ENCODE data around the gene DYRK1B.

DYRK1B gene

DNA sequence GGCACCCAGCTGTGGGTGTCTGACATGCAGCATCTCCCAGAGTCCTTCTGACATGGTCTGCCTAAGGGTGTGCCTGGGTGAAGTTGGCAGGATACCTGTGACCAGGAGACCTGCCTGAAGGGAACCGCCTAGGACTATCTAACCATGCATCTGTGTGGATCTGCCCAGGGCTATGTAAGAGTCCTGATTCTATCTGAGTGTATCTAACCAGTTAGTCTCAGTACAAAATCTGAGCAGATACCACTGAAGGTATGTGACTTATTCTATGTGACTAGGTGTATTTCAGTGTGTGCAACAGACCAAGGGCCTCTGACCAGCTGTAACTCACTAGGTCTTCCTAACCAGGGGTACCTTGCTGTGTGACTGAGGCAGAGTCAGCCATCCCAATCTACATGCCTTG lies 40.4 kb upstream of the DYRK1B start:
- in situ Hi-C loops (cut with HindIII; ENCODE audit: low sequenced_read_pairs): no loop called here
- DNase-seq (ENCODE audit: low read depth): no peak
- no peak for TF ChIP-seq CTCF (IDR thresholded peaks at IDR 0.05; ENCODE audit: low read depth, low read length, missing control alignments)
- H3K4me3 ChIP-seq (ENCODE audit: low read depth, low read length): no peak overlapping the region

GRCh38 chr19:39873385-39873784 lies 39.4 kb upstream of the DYRK1B start:
- H3K4me3 ChIP-seq (ENCODE audit: low read depth, low read length): no peak overlapping the region
- no peak for DNase-seq (ENCODE audit: low read depth)
- no peak for TF ChIP-seq CTCF (IDR thresholded peaks at IDR 0.05; ENCODE audit: low read depth, low read length, missing control alignments)
- in situ Hi-C loops (cut with HindIII; ENCODE audit: low sequenced_read_pairs): no loop called here

- no peak for DNase-seq (ENCODE audit: low read depth)
- H3K4me3 ChIP-seq (ENCODE audit: low read depth, low read length): no peak overlapping the region
- TF ChIP-seq CTCF (IDR thresholded peaks at IDR 0.05; ENCODE audit: low read depth, low read length, missing control alignments): no peak
- in situ Hi-C loops (cut with HindIII; ENCODE audit: low sequenced_read_pairs): no loop called here
Measured at GRCh38 chr19:39871886-39872866, 38.2 kb upstream of the DYRK1B start.

GRCh38 chr19:39871362-39871761 lies 37.4 kb upstream of the DYRK1B start:
- no peak for TF ChIP-seq CTCF (IDR thresholded peaks at IDR 0.05; ENCODE audit: low read depth, low read length, missing control alignments)
- no peak for DNase-seq (ENCODE audit: low read depth)
- in situ Hi-C loops (cut with HindIII; ENCODE audit: low sequenced_read_pairs): no loop called here
- H3K4me3 ChIP-seq (ENCODE audit: low read depth, low read length): no peak overlapping the region

DNA sequence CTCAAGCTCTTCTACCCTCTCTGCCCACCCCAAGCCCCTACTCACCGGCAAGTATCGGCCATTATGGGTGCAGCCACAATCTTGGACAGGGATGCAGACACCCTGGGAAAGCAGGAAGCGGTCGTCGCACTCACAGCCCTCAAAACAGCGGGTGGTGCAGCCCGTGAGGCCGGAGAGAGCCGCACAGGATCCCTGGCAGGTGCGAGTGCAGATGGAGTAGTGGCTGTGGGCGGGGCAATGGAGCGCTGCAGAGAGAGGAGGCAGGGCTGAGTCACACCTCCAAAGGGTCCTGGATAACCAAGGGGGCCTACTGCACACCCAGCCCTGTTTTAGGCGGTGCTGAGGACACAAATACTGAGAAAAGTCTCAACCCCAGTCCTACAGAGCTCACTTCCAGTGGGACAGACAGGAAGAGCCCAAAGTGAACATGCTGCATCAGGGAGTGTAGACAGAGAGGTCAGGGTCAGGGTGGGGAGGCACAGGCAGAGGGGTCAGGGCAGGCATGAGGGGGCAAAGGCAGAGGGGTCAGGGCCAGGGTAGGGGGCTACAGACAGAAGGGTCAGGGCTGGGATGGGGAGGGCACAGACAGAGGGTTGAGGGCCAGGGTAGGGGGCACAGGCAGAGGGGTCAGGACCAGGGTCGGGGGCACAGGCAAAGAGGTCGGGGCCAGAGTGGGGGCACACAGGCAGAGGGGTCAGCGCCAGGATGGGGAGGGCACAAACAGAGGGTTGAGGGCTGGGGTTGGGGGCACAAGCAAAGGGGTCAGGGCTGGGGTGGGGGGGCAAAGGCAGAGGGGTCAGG lies 36.4 kb upstream of the DYRK1B start:
- in situ Hi-C loops (cut with HindIII; ENCODE audit: low sequenced_read_pairs): no loop called here
- no peak for DNase-seq (ENCODE audit: low read depth)
- no peak overlapping the region for H3K4me3 ChIP-seq (ENCODE audit: low read depth, low read length)
- TF ChIP-seq CTCF (IDR thresholded peaks at IDR 0.05; ENCODE audit: low read depth, low read length, missing control alignments): no peak

GRCh38 chr19:39867952-39868351 lies 34.0 kb upstream of the DYRK1B start:
- in situ Hi-C loops (cut with HindIII; ENCODE audit: low sequenced_read_pairs): no loop called here
- no peak overlapping the region for H3K4me3 ChIP-seq (ENCODE audit: low read depth, low read length)
- no peak for DNase-seq (ENCODE audit: low read depth)
- TF ChIP-seq CTCF (IDR thresholded peaks at IDR 0.05; ENCODE audit: low read depth, low read length, missing control alignments): no peak

Measured in astrocyte of the cerebellum (primary cell).